Trophoblast cell (in vitro differentiated cells and primary cell): Measurements from ENCODE around the gene TIGAR.
A peak's percentile ranks its signal among the peaks of the same experiment; 100 is the strongest.

Experiments used
- DNase-seq, 2 donors: peaks; one replicate each; pipeline ENCODE4 v3.0.0-alpha.2; 2016
- H2AFZ ChIP-seq: 2 replicates; pipeline ENCODE4 v1.6.1; 2013; ENCODE audit warnings: low read length, moderate library complexity, mild to moderate bottlenecking; ENCODE audit not compliant: insufficient read depth, poor library complexity
- H2AK5ac ChIP-seq: 2 replicates; pipeline ENCODE4 v1.6.1; 2013; ENCODE audit warnings: mild to moderate bottlenecking, low read length
- H2BK120ac ChIP-seq: 2 replicates; pipeline ENCODE4 v1.6.1; 2013; ENCODE audit warnings: low read length, mild to moderate bottlenecking, moderate library complexity; ENCODE audit not compliant: insufficient read depth, poor library complexity
- H2BK12ac ChIP-seq: 2 replicates; pipeline ENCODE4 v1.6.1; 2013; ENCODE audit warnings: mild to moderate bottlenecking, low read length, moderate library complexity
- H2BK5ac ChIP-seq: 2 replicates; pipeline ENCODE4 v1.6.1; 2013; ENCODE audit warnings: low read length, low read depth, moderate library complexity, mild to moderate bottlenecking; ENCODE audit not compliant: poor library complexity
- H3K14ac ChIP-seq: 2 replicates; pipeline ENCODE4 v1.6.1; 2013; ENCODE audit warnings: mild to moderate bottlenecking, low read length
- H3K18ac ChIP-seq: 2 replicates; pipeline ENCODE4 v1.6.1; 2013; ENCODE audit warnings: mild to moderate bottlenecking, low read length
- H3K23ac ChIP-seq: 2 replicates; pipeline ENCODE4 v1.6.1; 2013; ENCODE audit warnings: low read length
- H3K27ac ChIP-seq: 2 replicates; pipeline ENCODE4 v1.5.1; 2013; ENCODE audit warnings: low read depth, mild to moderate bottlenecking, inconsistent platforms, low read length, moderate library complexity
- H3K27me3 ChIP-seq: 2 replicates; pipeline ENCODE4 v1.6.1; 2013; ENCODE audit warnings: inconsistent platforms, mild to moderate bottlenecking, low read length, moderate library complexity; ENCODE audit not compliant: insufficient read depth
- H3K36me3 ChIP-seq, 2 experiments: 1 replicate in 1 of 2; 2 replicates in 1 of 2; pipeline ENCODE4 v1.6.1; 2013; ENCODE audit warnings: low read length in 2 of 2, mild to moderate bottlenecking in 2 of 2, moderate library complexity in 1 of 2; ENCODE audit not compliant: insufficient read depth in 2 of 2, control insufficient read depth in 1 of 2
- H3K4ac ChIP-seq: 2 replicates; pipeline ENCODE4 v1.6.1; 2013; ENCODE audit warnings: low read depth, mild to moderate bottlenecking, low read length, moderate library complexity
- H3K4me1 ChIP-seq, 2 experiments: 1 replicate in 1 of 2; 2 replicates in 1 of 2; pipeline ENCODE4 v1.6.1; 2013; ENCODE audit warnings: low read length in 2 of 2, mild to moderate bottlenecking in 2 of 2, moderate library complexity in 1 of 2; ENCODE audit not compliant: insufficient read depth in 2 of 2, control insufficient read depth in 1 of 2
- H3K4me2 ChIP-seq: 2 replicates; pipeline ENCODE4 v1.6.1; 2013; ENCODE audit warnings: inconsistent platforms, mild to moderate bottlenecking, low read length, moderate library complexity
- H3K4me3 ChIP-seq: 2 replicates; pipeline ENCODE4 v1.5.1; 2013; ENCODE audit warnings: mild to moderate bottlenecking, low read depth, low read length, inconsistent platforms
- H3K79me1 ChIP-seq: one replicate; pipeline ENCODE4 v1.6.1; 2013; ENCODE audit warnings: low read length
- H3K79me2 ChIP-seq: 2 replicates; pipeline ENCODE4 v1.6.1; 2013; ENCODE audit warnings: low read length, mild to moderate bottlenecking; ENCODE audit not compliant: control insufficient read depth, insufficient read depth, poor library complexity
- H3K9ac ChIP-seq: 2 replicates; pipeline ENCODE4 v1.6.1; 2013; ENCODE audit warnings: mild to moderate bottlenecking, low read length
- H3K9me3 ChIP-seq: 2 replicates; pipeline ENCODE4 v1.6.1; 2013; ENCODE audit warnings: low read depth, mild to moderate bottlenecking, control low read depth, inconsistent platforms, low read length; ENCODE audit not compliant: insufficient read depth
- H4K12ac ChIP-seq: 2 replicates; pipeline ENCODE4 v1.6.1; 2013; ENCODE audit warnings: low read depth, mild to moderate bottlenecking, low read length, moderate library complexity
- H4K8ac ChIP-seq: 2 replicates; pipeline ENCODE4 v1.6.1; 2013; ENCODE audit warnings: low read depth, mild to moderate bottlenecking, low read length, moderate library complexity
- H4K91ac ChIP-seq: one replicate; pipeline ENCODE4 v1.6.1; 2013; ENCODE audit warnings: low read depth, mild to moderate bottlenecking, low read length, moderate library complexity
- WGBS: extraction: QIAGEN DNeasy Blood & Tissue Kit; methylation state at CpG from one replicate; pipeline ENCODE4 v1.1.7; 2013; ENCODE audit warnings: missing lambda C conversion rate; ENCODE audit not compliant: insufficient read length, insufficient coverage; ENCODE audit errors: extremely low coverage; 5-methylcytosine and 5-hydroxymethylcytosine counted together

The TIGAR gene

GRCh38 chr12:4346931-4347330, 25.9 kb downstream of the TIGAR start:
- no peak for DNase-seq
- H2BK5ac ChIP-seq = no peak overlapping the region
- H3K4me3 ChIP-seq = no peak overlapping the region
- H3K9me3 ChIP-seq = no peaks in the 10 kb centered on the region
- H3K14ac ChIP-seq = no peak overlapping the region
- no peak overlapping the region for H2BK120ac ChIP-seq
- H3K9ac ChIP-seq = no peak overlapping the region
- no peak overlapping the region for H2AFZ ChIP-seq
- no peaks in the 10 kb centered on the region for H3K79me1 ChIP-seq
- H3K27ac ChIP-seq = no peak overlapping the region
- no peak overlapping the region for H3K4ac ChIP-seq
- H2BK12ac ChIP-seq = no peak overlapping the region
- H3K36me3 ChIP-seq = peaks cover 7 to 11% of the 10 kb centered on the region in 2 experiments
- H3K79me2 ChIP-seq = no peaks in the 10 kb centered on the region
- no peak overlapping the region for H3K18ac ChIP-seq
- H4K12ac ChIP-seq = no peak overlapping the region
- no peaks in the 10 kb centered on the region for H3K4me1 ChIP-seq
- H3K27me3 ChIP-seq = no peaks in the 10 kb centered on the region
- no peak overlapping the region for H3K4me2 ChIP-seq
- no peak overlapping the region for H4K91ac ChIP-seq
- H4K8ac ChIP-seq = no peak overlapping the region
- no peak overlapping the region for H2AK5ac ChIP-seq
- H3K23ac ChIP-seq = no peak overlapping the region

GRCh38 chr12:4353785-4354208, 32.8 kb downstream of the TIGAR start:
- Histone ChIP-seq H3K36me3 (peaks cover 11 to 15% of the 10 kb centered on the region in 2 experiments), H3K4me3 (no peak overlapping the region), H4K8ac (no peak overlapping the region), H3K18ac (no peak overlapping the region), H3K27me3 (no peaks in the 10 kb centered on the region), H3K9me3 (no peaks in the 10 kb centered on the region), H2BK12ac (no peak overlapping the region), H3K27ac (no peak overlapping the region), H4K91ac (no peak overlapping the region), H3K9ac (no peak overlapping the region), H3K4me2 (no peak overlapping the region), H3K4me1 (no peaks in the 10 kb centered on the region), H4K12ac (no peak overlapping the region), H3K4ac (no peak overlapping the region), H3K79me1 (no peaks in the 10 kb centered on the region), H3K23ac (no peak overlapping the region), H2AFZ (no peak overlapping the region), H3K14ac (no peak overlapping the region), H3K79me2 (no peaks in the 10 kb centered on the region), H2AK5ac (no peak overlapping the region), H2BK120ac (no peak overlapping the region), H2BK5ac (no peak overlapping the region)
- DNase-seq = peak; percentile 9 to 42
- no CpG with 5 or more reads among the region's 4 CpGs for WGBS

GRCh38 chr12:4355156-4356040, 34.4 kb downstream of the TIGAR start:
- Histone ChIP-seq H4K12ac (no peak overlapping the region), H3K79me2 (no peaks in the 10 kb centered on the region), H3K14ac (no peak overlapping the region), H2AFZ (no peak overlapping the region), H3K4me2 (no peak overlapping the region), H3K23ac (no peak overlapping the region), H3K27ac (no peak overlapping the region), H2BK12ac (no peak overlapping the region), H3K4ac (no peak overlapping the region), H2AK5ac (no peak overlapping the region), H3K9ac (no peak overlapping the region), H2BK120ac (no peak overlapping the region), H3K18ac (no peak overlapping the region), H2BK5ac (no peak overlapping the region), H3K9me3 (no peaks in the 10 kb centered on the region), H4K91ac (no peak overlapping the region), H3K36me3 (peaks cover 9 to 13% of the 10 kb centered on the region in 2 experiments), H3K4me1 (no peaks in the 10 kb centered on the region), H3K27me3 (no peaks in the 10 kb centered on the region), H3K4me3 (no peak overlapping the region), H4K8ac (peak overlapping the region; percentile 16), H3K79me1 (no peaks in the 10 kb centered on the region)
- no peak for DNase-seq
- no CpG with 5 or more reads among the region's 3 CpGs for WGBS

- Histone ChIP-seq H3K9me3 (no peaks in the 10 kb centered on the region), H2BK5ac (no peak overlapping the region), H3K9ac (no peak overlapping the region), H4K12ac (no peak overlapping the region), H2AFZ (no peak overlapping the region), H3K4me1 (no peaks in the 10 kb centered on the region), H2BK120ac (no peak overlapping the region), H3K23ac (no peak overlapping the region), H3K79me2 (no peaks in the 10 kb centered on the region), H4K91ac (no peak overlapping the region), H4K8ac (no peak overlapping the region), H3K27ac (no peak overlapping the region), H3K4me3 (no peak overlapping the region), H3K27me3 (no peaks in the 10 kb centered on the region), H2BK12ac (no peak overlapping the region), H3K4me2 (no peak overlapping the region), H2AK5ac (no peak overlapping the region), H3K18ac (no peak overlapping the region), H3K36me3 (peaks cover 9 to 13% of the 10 kb centered on the region in 2 experiments), H3K79me1 (no peaks in the 10 kb centered on the region), H3K4ac (no peak overlapping the region), H3K14ac (no peak overlapping the region)
- DNase-seq = peak; percentile 47 to 63
Measured at GRCh38 chr12:4356041-4356327, 35.0 kb downstream of the TIGAR start.
